GM13976 (cell line): Measurements from ENCODE around the gene SLC28A3.

Experiments used
- DNase-seq: peaks from one replicate; pipeline ENCODE4 v3.0.0; 2012; ENCODE audit warnings: low spot score
- in situ Hi-C: fragments of 300-500 bp; cut with MboI; formaldehyde crosslinking; loops from one replicate; pipeline ENCODE4 v1.12.0; 2022; ENCODE audit warnings: low sequenced_read_pairs, mixed read lengths, inconsistent platforms; ENCODE audit not compliant: unreplicated experiment
- TF ChIP-seq, protein P1 (sequence below): IDR thresholded peaks from 2 replicates; pipeline ENCODE4 v1.5.1; 2012; ENCODE audit warnings: borderline replicate concordance, mild to moderate bottlenecking; ENCODE audit not compliant: insufficient read depth; ENCODE audit errors: extremely low read depth, missing control alignments, control extremely low read depth

SLC28A3 gene

GRCh38 chr9:84241817-84242373 is 98.7 kb downstream of the SLC28A3 start:
- TF ChIP-seq, protein P1, sequence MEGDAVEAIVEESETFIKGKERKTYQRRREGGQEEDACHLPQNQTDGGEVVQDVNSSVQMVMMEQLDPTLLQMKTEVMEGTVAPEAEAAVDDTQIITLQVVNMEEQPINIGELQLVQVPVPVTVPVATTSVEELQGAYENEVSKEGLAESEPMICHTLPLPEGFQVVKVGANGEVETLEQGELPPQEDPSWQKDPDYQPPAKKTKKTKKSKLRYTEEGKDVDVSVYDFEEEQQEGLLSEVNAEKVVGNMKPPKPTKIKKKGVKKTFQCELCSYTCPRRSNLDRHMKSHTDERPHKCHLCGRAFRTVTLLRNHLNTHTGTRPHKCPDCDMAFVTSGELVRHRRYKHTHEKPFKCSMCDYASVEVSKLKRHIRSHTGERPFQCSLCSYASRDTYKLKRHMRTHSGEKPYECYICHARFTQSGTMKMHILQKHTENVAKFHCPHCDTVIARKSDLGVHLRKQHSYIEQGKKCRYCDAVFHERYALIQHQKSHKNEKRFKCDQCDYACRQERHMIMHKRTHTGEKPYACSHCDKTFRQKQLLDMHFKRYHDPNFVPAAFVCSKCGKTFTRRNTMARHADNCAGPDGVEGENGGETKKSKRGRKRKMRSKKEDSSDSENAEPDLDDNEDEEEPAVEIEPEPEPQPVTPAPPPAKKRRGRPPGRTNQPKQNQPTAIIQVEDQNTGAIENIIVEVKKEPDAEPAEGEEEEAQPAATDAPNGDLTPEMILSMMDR = no peak
- no peak for DNase-seq
- in situ Hi-C loops = no loop called here

DNA sequence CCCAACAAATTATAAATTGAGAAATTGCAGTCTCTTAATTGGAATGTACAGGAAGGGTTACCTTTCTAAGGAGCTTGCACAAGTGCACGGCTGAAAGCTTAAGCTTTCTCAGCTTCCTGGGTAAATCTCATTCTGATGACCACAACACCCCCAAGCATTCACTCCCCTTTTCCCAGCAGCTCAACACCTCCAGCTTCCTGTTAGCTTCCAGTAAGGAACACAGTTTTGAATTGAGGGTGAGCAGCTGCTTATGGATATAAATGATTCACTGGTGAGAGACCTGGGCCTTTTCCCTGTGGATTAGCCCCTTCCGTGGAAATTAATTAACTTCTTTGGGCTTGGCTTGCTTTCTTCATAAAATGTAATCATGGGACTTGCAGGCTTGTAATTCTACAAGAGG is 101.2 kb downstream of the SLC28A3 start:
- in situ Hi-C loops = no loop called here
- TF ChIP-seq, protein P1 = no peak
- DNase-seq = no peak

GRCh38 chr9:84238652-84239051 is 101.9 kb downstream of the SLC28A3 start:
- no peak for DNase-seq
- in situ Hi-C loops = no loop called here
- TF ChIP-seq, protein P1 = no peak

DNA sequence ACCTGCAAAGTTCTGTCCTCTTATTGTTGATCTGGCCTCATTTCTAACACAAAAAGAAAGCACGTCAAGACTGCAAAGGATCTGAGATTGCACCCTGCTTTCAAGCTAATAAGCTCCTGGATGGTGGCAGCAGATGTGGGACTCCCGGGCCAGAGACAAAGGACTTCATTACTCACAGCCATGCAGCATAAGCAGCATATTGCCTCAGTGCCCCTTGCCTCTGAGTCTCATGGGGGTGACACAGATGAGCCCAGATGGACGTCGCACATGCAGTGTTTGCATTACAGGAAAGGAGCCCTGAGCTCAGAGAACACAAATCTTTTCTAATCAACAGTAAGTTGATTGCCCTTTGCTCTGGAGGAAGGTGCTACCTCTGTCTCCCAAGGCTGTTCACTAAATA is 105.0 kb downstream of the SLC28A3 start:
- TF ChIP-seq, protein P1 = no peak
- in situ Hi-C loops = no loop called here
- DNase-seq = no peak

DNA sequence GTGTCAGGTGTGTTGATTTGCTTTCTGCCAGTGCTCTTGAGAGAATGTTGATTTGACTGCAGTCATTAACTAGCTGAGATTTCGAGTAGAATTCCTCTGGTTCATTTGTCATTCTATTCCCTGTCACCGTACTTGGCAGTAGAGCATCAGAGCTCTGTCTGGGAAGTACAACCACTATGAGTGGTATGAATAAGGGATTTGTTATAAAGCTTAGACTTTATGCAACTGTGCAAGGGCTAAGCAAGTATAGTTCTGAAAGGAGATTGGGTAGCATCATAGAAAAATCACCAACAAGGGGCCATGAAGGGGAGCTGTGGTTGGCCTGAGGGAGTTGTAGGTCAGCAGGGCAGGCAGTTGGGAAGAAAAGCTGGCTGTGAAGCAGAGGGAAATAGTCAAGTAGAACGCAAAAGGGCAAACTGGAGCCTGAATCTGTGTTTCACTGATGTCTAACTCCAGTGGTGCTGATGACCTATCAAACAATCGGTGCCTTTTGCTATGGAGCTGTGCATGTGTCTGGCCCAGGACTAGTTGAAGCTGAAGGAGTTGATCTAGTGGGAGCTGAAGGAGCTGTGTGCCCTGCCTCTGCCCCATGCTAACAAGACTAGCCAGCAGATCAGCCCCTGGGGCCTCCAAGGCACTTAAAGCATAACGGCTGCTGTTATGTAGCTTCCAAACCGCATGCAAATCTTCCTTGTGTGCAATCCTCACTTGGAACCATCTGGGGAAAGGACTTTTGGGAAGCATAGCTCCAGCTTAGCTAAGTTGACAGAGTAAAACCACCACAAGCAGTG is 110.0 kb downstream of the SLC28A3 start:
- no peak for DNase-seq
- in situ Hi-C loops = no loop called here
- TF ChIP-seq, protein P1 = no peak

DNA sequence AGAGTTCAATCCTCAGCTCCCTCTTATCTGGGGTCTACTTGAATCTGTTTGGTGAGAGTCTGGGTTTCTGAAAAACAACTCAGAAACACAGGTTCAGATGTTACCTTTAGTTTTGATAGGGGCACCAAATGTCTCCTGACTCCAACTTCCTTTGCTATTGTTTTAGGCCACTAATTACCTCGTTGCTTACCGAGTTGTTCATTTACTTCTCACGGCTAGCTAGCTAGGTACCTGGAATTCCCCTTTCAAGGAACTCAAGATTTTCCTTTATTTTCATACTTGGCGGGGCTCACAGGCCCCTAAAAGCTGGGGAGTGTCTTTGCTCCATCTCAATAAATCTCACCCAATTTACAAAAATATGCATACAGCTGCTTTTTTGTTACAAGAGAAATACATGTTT is 111.4 kb downstream of the SLC28A3 start:
- in situ Hi-C loops = no loop called here
- DNase-seq = no peak
- TF ChIP-seq, protein P1 = no peak
